Measurements from ENCODE around the gene STX11.

STX11 gene

GRCh38 chr6:144214622-144215401 is 64.5 kb downstream of the STX11 start:
- peak overlapping the region; percentile 81; the same call in 1 of the 2 replicates for H3K4me2 ChIP-seq (ENCODE audit: low read depth, low read length)
- peaks cover 4% of the 10 kb centered on the region; the same call in 1 of the 2 replicates for H3K4me1 ChIP-seq (ENCODE audit: low read length)
- H3K79me2 ChIP-seq (ENCODE audit: low read length) = no peaks in the 10 kb centered on the region
- H2AFZ ChIP-seq (ENCODE audit: low read length) = peak overlapping the region; percentile 90; the same call in 1 of the 2 replicates
- no peaks in the 10 kb centered on the region for H4K20me1 ChIP-seq (ENCODE audit: insufficient read depth, low read length)
- H3F3A ChIP-seq (ENCODE audit: insufficient read depth, low read length) = 0 out of 2 replicates have a peak, but pooled peaks cover 4% of the 10 kb centered on the region
- H3K9me3 ChIP-seq (replicated peaks; ENCODE audit: insufficient read depth, low read length) = no peaks in the 10 kb centered on the region
- no peak overlapping the region for H3K9ac ChIP-seq (ENCODE audit: low read length)
- TF ChIP-seq EZH2 (optimal IDR thresholded peaks at IDR 0.05; ENCODE audit: low read depth, low read length) (no peak), CTCF (IDR thresholded peaks at IDR 0.05; ENCODE audit: low read length) (no peak), EZH2phosphoT487 (IDR thresholded peaks at IDR 0.05; ENCODE audit: low read length) (no peak)
- no peaks in the 10 kb centered on the region for H3K36me3 ChIP-seq (replicated peaks; ENCODE audit: insufficient read depth, low read length)
- H3K27me3 ChIP-seq (replicated peaks; ENCODE audit: insufficient read depth, low read length) = no peaks in the 10 kb centered on the region
- DNase-seq = no peak
- no peak overlapping the region for H3K27ac ChIP-seq (ENCODE audit: low read length)
- H3K4me3 ChIP-seq (ENCODE audit: low read length) = no peak overlapping the region
- no peaks in the 10 kb centered on the region for H3K9me2 ChIP-seq (replicated peaks; ENCODE audit: insufficient read depth, low read length)

- H3K27ac ChIP-seq (ENCODE audit: low read length) = peak overlapping the region; percentile 89; the same call in 1 of the 2 replicates
- H3K79me2 ChIP-seq (ENCODE audit: low read length) = no peaks in the 10 kb centered on the region
- H3K9me3 ChIP-seq (replicated peaks; ENCODE audit: insufficient read depth, low read length) = no peaks in the 10 kb centered on the region
- H3K36me3 ChIP-seq (replicated peaks; ENCODE audit: insufficient read depth, low read length) = no peaks in the 10 kb centered on the region
- H3K4me3 ChIP-seq (ENCODE audit: low read length) = peak overlapping the region; percentile 69
- H3K9me2 ChIP-seq (replicated peaks; ENCODE audit: insufficient read depth, low read length) = no peaks in the 10 kb centered on the region
- peak overlapping the region; percentile 81 for H3K4me2 ChIP-seq (ENCODE audit: low read depth, low read length)
- TF ChIP-seq EZH2phosphoT487 (IDR thresholded peaks at IDR 0.05; ENCODE audit: low read length) = no peak
- no peak for TF ChIP-seq CTCF (IDR thresholded peaks at IDR 0.05; ENCODE audit: low read length)
- no peak for TF ChIP-seq EZH2 (optimal IDR thresholded peaks at IDR 0.05; ENCODE audit: low read depth, low read length)
- H3K4me1 ChIP-seq (ENCODE audit: low read length) = peaks cover 4% of the 10 kb centered on the region; the same call in 1 of the 2 replicates
- H2AFZ ChIP-seq (ENCODE audit: low read length) = peak overlapping the region; percentile 90
- 0 out of 2 replicates have a peak, but pooled peaks cover 4% of the 10 kb centered on the region for H3F3A ChIP-seq (ENCODE audit: insufficient read depth, low read length)
- no peaks in the 10 kb centered on the region for H3K27me3 ChIP-seq (replicated peaks; ENCODE audit: insufficient read depth, low read length)
- no peak for DNase-seq
- no peaks in the 10 kb centered on the region for H4K20me1 ChIP-seq (ENCODE audit: insufficient read depth, low read length)
- peak overlapping the region; percentile 86 for H3K9ac ChIP-seq (ENCODE audit: low read length)
Measured at GRCh38 chr6:144215402-144215931, 65.2 kb downstream of the STX11 start.

- H4K20me1 ChIP-seq (ENCODE audit: insufficient read depth, low read length) = no peaks in the 10 kb centered on the region
- H3K9ac ChIP-seq (ENCODE audit: low read length) = peak overlapping the region; percentile 86
- no peaks in the 10 kb centered on the region for H3K36me3 ChIP-seq (replicated peaks; ENCODE audit: insufficient read depth, low read length)
- peak overlapping the region; percentile 81 for H3K4me2 ChIP-seq (ENCODE audit: low read depth, low read length)
- peaks cover 4% of the 10 kb centered on the region; the same call in 1 of the 2 replicates for H3K4me1 ChIP-seq (ENCODE audit: low read length)
- H3K9me3 ChIP-seq (replicated peaks; ENCODE audit: insufficient read depth, low read length) = no peaks in the 10 kb centered on the region
- peak; percentile 85 for DNase-seq
- H3K79me2 ChIP-seq (ENCODE audit: low read length) = no peaks in the 10 kb centered on the region
- H2AFZ ChIP-seq (ENCODE audit: low read length) = peak overlapping the region; percentile 90
- TF ChIP-seq EZH2phosphoT487 (IDR thresholded peaks at IDR 0.05; ENCODE audit: low read length) (no peak), EZH2 (optimal IDR thresholded peaks at IDR 0.05; ENCODE audit: low read depth, low read length) (no peak), CTCF (IDR thresholded peaks at IDR 0.05; ENCODE audit: low read length) (peak; percentile 44)
- H3K9me2 ChIP-seq (replicated peaks; ENCODE audit: insufficient read depth, low read length) = no peaks in the 10 kb centered on the region
- H3K27me3 ChIP-seq (replicated peaks; ENCODE audit: insufficient read depth, low read length) = no peaks in the 10 kb centered on the region
- 0 out of 2 replicates have a peak, but pooled peaks cover 4% of the 10 kb centered on the region for H3F3A ChIP-seq (ENCODE audit: insufficient read depth, low read length)
- H3K27ac ChIP-seq (ENCODE audit: low read length) = peak overlapping the region; percentile 89
- peak overlapping the region; percentile 69 for H3K4me3 ChIP-seq (ENCODE audit: low read length)
Measured at GRCh38 chr6:144215932-144216667, 65.8 kb downstream of the STX11 start.
